Liver (tissue), 9 donors: Measurements from ENCODE around the gene SARDH. TPM values are rescaled to one million over a fixed set of nuclear protein-coding genes. Genes with fewer than 3 reads are reported as not detected.

ENCODE experiments used
- DNase-seq: peaks from one replicate; pipeline ENCODE4 v3.0.0-alpha.2; 2017; ENCODE audit warnings: low spot score
- H3K27ac ChIP-seq, 2 donors: one replicate each; pipeline ENCODE4 v1.7.0; 2013; ENCODE audit warnings: inconsistent platforms in 2 of 2, low read length in 2 of 2, control low read depth in 1 of 2, low read depth in 1 of 2, mild to moderate bottlenecking in 1 of 2
- H3K27me3 ChIP-seq, 4 donors: one replicate each; pipeline versions ENCODE4 v1.6.1 to v1.7.0; 2013; ENCODE audit warnings: low read length in 3 of 4, inconsistent platforms in 1 of 4, mild to moderate bottlenecking in 1 of 4, moderate library complexity in 1 of 4; ENCODE audit not compliant: control insufficient read depth in 4 of 4, insufficient read depth in 4 of 4
- H3K36me3 ChIP-seq, 4 donors: one replicate each; pipeline versions ENCODE4 v1.6.1 to v1.7.0; 2013; ENCODE audit warnings: low read length in 3 of 4, mild to moderate bottlenecking in 3 of 4, low read depth in 1 of 4, moderate library complexity in 1 of 4; ENCODE audit not compliant: control insufficient read depth in 4 of 4, insufficient read depth in 3 of 4
- H3K4me1 ChIP-seq, 4 donors: one replicate each; pipeline versions ENCODE4 v1.6.1 to v1.7.0; 2013; ENCODE audit warnings: low read length in 3 of 4, mild to moderate bottlenecking in 3 of 4, moderate library complexity in 1 of 4; ENCODE audit not compliant: control insufficient read depth in 4 of 4, insufficient read depth in 4 of 4
- H3K4me3 ChIP-seq, 3 donors: one replicate each; pipeline versions ENCODE4 v1.6.1 to v1.7.0; 2013; ENCODE audit warnings: low read length in 3 of 3, control low read depth in 1 of 3, low read depth in 1 of 3, mild to moderate bottlenecking in 1 of 3
- H3K9ac ChIP-seq, 2 donors: one replicate each; pipeline ENCODE4 v1.7.0; 2013; ENCODE audit warnings: low read length in 2 of 2, mild to moderate bottlenecking in 2 of 2, moderate library complexity in 2 of 2, control low read depth in 1 of 2, low read depth in 1 of 2
- H3K9me3 ChIP-seq, 4 donors: one replicate each; pipeline versions ENCODE4 v1.6.1 to v1.7.0; 2013; ENCODE audit warnings: low read length in 3 of 4; ENCODE audit not compliant: control insufficient read depth in 4 of 4
- ATF3 ChIP-seq: IDR thresholded peaks from 2 replicates; pipeline ENCODE4 v1.6.1; 2016; ENCODE audit warnings: antibody characterized with exemption
- CTCF ChIP-seq: fragments of 150-350 bp; IDR thresholded peaks from 2 replicates; pipeline ENCODE4 v1.5.1; 2017; ENCODE audit warnings: improper control_type of control experiment, low read depth, low read length; ENCODE audit not compliant: missing input control
- EGR1 ChIP-seq, 2 donors: IDR thresholded peaks; 2 replicates each; pipeline ENCODE4 v1.6.1; 2016 to 2018; ENCODE audit warnings: antibody characterized with exemption in 2 of 2, low read depth in 2 of 2
- FOXA1 ChIP-seq: IDR thresholded peaks from 2 replicates; pipeline ENCODE4 v1.6.1; 2016; ENCODE audit warnings: antibody characterized with exemption
- FOXA2 ChIP-seq: IDR thresholded peaks from 2 replicates; pipeline ENCODE4 v1.6.1; 2016; ENCODE audit warnings: antibody characterized with exemption
- GABPA ChIP-seq, 2 donors: IDR thresholded peaks in 1 of 2; conservative IDR thresholded peaks in 1 of 2; 2 replicates each; pipeline ENCODE4 v1.6.1; 2016; ENCODE audit warnings: antibody characterized with exemption in 2 of 2, mild to moderate bottlenecking in 1 of 2, moderate library complexity in 1 of 2
- HNF4A ChIP-seq, 2 donors: conservative IDR thresholded peaks; 2 replicates each; pipeline ENCODE4 v1.6.1; 2016; ENCODE audit warnings: antibody characterized with exemption in 2 of 2, mild to moderate bottlenecking in 2 of 2
- HNF4G ChIP-seq: IDR thresholded peaks from 2 replicates; pipeline ENCODE4 v1.6.1; 2016; ENCODE audit warnings: antibody characterized with exemption
- JUND ChIP-seq, 2 donors: IDR thresholded peaks; 2 replicates each; pipeline ENCODE4 v1.6.1; 2016; ENCODE audit warnings: antibody characterized with exemption in 2 of 2
- MAX ChIP-seq: IDR thresholded peaks from 2 replicates; pipeline ENCODE4 v1.6.1; 2016; ENCODE audit warnings: antibody characterized with exemption
- NR2F2 ChIP-seq: IDR thresholded peaks from 2 replicates; pipeline ENCODE4 v1.6.1; 2016; ENCODE audit warnings: antibody characterized with exemption
- RAD21 ChIP-seq, 2 donors: IDR thresholded peaks; 2 replicates each; pipeline ENCODE4 v1.6.1; 2016; ENCODE audit warnings: antibody characterized with exemption in 2 of 2, mild to moderate bottlenecking in 2 of 2
- REST ChIP-seq: IDR thresholded peaks from 2 replicates; pipeline ENCODE4 v1.6.1; 2016; ENCODE audit warnings: antibody characterized with exemption, mild to moderate bottlenecking
- RXRA ChIP-seq, 2 donors: IDR thresholded peaks; 2 replicates each; pipeline ENCODE4 v1.6.1; 2017 to 2018; ENCODE audit warnings: antibody characterized with exemption in 2 of 2, mild to moderate bottlenecking in 1 of 2
- SP1 ChIP-seq: IDR thresholded peaks from 2 replicates; pipeline ENCODE4 v1.6.1; 2018; ENCODE audit warnings: antibody characterized with exemption, mild to moderate bottlenecking
- TAF1 ChIP-seq: conservative IDR thresholded peaks from 2 replicates; pipeline ENCODE4 v1.6.1; 2016; ENCODE audit warnings: antibody characterized with exemption, mild to moderate bottlenecking
- YY1 ChIP-seq: IDR thresholded peaks from 2 replicates; pipeline ENCODE4 v1.6.1; 2016; ENCODE audit warnings: antibody characterized with exemption, mild to moderate bottlenecking
- ZBTB33 ChIP-seq: IDR thresholded peaks from 2 replicates; pipeline ENCODE4 v1.6.1; 2016; ENCODE audit warnings: antibody characterized with exemption
- WGBS: extraction: QIAGEN DNeasy Blood & Tissue Kit; methylation state at CpG from one replicate; pipeline ENCODE4 v1.1.7; 2013; 5-methylcytosine and 5-hydroxymethylcytosine counted together
- polyA plus RNA-seq, 2 donors: library from polyadenylated mRNA; stranded (reverse) in 1 of 2; unstranded in 1 of 2; fragments of 200-250 nt in 1 of 2; fragments of >200 nt in 1 of 2; fragmentation: Nextera tagmentation in 1 of 2; extraction: Ambion mirVana in 1 of 2; gene quantifications; one replicate each; pipeline versions ENCODE4 v1.2.1 to v1.2.3, GENCODE V29; 2013 to 2015
- total RNA-seq, 2 donors: library from RNA; depleted of rRNA; stranded (reverse); fragments of >200 nt; gene quantifications; one replicate each; pipeline ENCODE4 v1.2.3, GENCODE V29; 2014
- donor health status: healthy.
- donor health status: healthy.
- donor health status: healthy.
- donor health status: healthy.
- donor health status: healthy.

SARDH gene
- total and polyA plus RNA-seq, 4 donors = 53.7 to 291 (median 63.4) TPM

GRCh38 chr9:133650026-133650425, 88.1 kb downstream of the SARDH start:
- H3K9ac ChIP-seq = no peak overlapping the region
- H3K4me3 ChIP-seq = no peak overlapping the region
- H3K27ac ChIP-seq = no peak overlapping the region
- H3K4me1 ChIP-seq = no peaks in the 10 kb centered on the region
- H3K36me3 ChIP-seq = no peaks in the 10 kb centered on the region
- H3K9me3 ChIP-seq = no peaks in the 10 kb centered on the region
- no peak for DNase-seq
- WGBS = 91% methylated on average over 12 of the region's 12 CpGs
- TF ChIP-seq RXRA (IDR thresholded peaks at IDR 0.05) (no peak), HNF4A (conservative IDR thresholded peaks at IDR 0.05) (no peak), EGR1 (IDR thresholded peaks at IDR 0.05; ENCODE audit: low read depth in 2 of 2) (no peak), RAD21 (IDR thresholded peaks at IDR 0.05) (no peak), ZBTB33 (no peak), TAF1 (no peak), ATF3 (no peak), FOXA1 (no peak), GABPA (IDR thresholded peaks at IDR 0.05 in 1 of 2, conservative IDR thresholded peaks at IDR 0.05 in 1 of 2) (no peak), CTCF (no peak), JUND (IDR thresholded peaks at IDR 0.05) (no peak)
- H3K27me3 ChIP-seq = no peaks in the 10 kb centered on the region

- no peaks in the 10 kb centered on the region for H3K27me3 ChIP-seq
- 85% methylated on average over 7 of the region's 7 CpGs for WGBS
- H3K9me3 ChIP-seq = no peaks in the 10 kb centered on the region
These were observed 89.0 kb downstream of the SARDH start for GRCh38 chr9:133649194-133649593.

More at GRCh38 chr9:133649194-133649593, 89.0 kb downstream of the SARDH start:
- H3K4me1 ChIP-seq = no peaks in the 10 kb centered on the region
- H3K4me3 ChIP-seq = no peak overlapping the region
- no peak overlapping the region for H3K27ac ChIP-seq
- DNase-seq = no peak
- TF ChIP-seq RAD21 (IDR thresholded peaks at IDR 0.05) (no peak), TAF1 (no peak), RXRA (IDR thresholded peaks at IDR 0.05) (no peak), CTCF (no peak), ATF3 (no peak), EGR1 (IDR thresholded peaks at IDR 0.05; ENCODE audit: low read depth in 2 of 2) (no peak), JUND (IDR thresholded peaks at IDR 0.05) (no peak), YY1 (no peak), MAX (no peak), HNF4G (no peak), REST (no peak), FOXA1 (no peak), SP1 (no peak), GABPA (IDR thresholded peaks at IDR 0.05 in 1 of 2, conservative IDR thresholded peaks at IDR 0.05 in 1 of 2) (no peak), HNF4A (conservative IDR thresholded peaks at IDR 0.05) (no peak), NR2F2 (no peak), ZBTB33 (no peak), FOXA2 (no peak)
- no peaks in the 10 kb centered on the region for H3K36me3 ChIP-seq
- no peak overlapping the region for H3K9ac ChIP-seq
